NCI-H460 (cell line): ENCODE results near the gene PCNP. TPM values are rescaled to one million over a fixed set of nuclear protein-coding genes. Genes with fewer than 3 reads are reported as not detected.
"Not testable (repeated sequence)": the region's sequence is repeated elsewhere in the genome, so short reads cannot be mapped to it uniquely, and the experiment has no call there.

Experiments
- DNase-seq: peaks from one replicate; pipeline ENCODE4 v3.0.0-alpha.2; 2016; ENCODE audit warnings: low read depth; ENCODE audit errors: extremely low read depth
- polyA plus RNA-seq: library from polyadenylated mRNA; depleted of rRNA; stranded (reverse); fragments of >200 nt; gene quantifications from 2 replicates; pipeline ENCODE4 v1.2.3, GENCODE V29; 2014; cell fraction: nucleus; rRNA removed
- total RNA-seq: library from RNA; depleted of rRNA; stranded (reverse); fragments of >200 nt; shearing (Covaris generic); gene quantifications from 2 replicates; pipeline ENCODE4 v1.2.3, GENCODE V29; 2014; rRNA removed

Gene PCNP, protein sequence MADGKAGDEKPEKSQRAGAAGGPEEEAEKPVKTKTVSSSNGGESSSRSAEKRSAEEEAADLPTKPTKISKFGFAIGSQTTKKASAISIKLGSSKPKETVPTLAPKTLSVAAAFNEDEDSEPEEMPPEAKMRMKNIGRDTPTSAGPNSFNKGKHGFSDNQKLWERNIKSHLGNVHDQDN
- total RNA-seq: 88.8 and 97.0 TPM in 2 replicates
- 72.7 and 88.4 TPM in 2 replicates for polyA plus RNA-seq

DNA sequence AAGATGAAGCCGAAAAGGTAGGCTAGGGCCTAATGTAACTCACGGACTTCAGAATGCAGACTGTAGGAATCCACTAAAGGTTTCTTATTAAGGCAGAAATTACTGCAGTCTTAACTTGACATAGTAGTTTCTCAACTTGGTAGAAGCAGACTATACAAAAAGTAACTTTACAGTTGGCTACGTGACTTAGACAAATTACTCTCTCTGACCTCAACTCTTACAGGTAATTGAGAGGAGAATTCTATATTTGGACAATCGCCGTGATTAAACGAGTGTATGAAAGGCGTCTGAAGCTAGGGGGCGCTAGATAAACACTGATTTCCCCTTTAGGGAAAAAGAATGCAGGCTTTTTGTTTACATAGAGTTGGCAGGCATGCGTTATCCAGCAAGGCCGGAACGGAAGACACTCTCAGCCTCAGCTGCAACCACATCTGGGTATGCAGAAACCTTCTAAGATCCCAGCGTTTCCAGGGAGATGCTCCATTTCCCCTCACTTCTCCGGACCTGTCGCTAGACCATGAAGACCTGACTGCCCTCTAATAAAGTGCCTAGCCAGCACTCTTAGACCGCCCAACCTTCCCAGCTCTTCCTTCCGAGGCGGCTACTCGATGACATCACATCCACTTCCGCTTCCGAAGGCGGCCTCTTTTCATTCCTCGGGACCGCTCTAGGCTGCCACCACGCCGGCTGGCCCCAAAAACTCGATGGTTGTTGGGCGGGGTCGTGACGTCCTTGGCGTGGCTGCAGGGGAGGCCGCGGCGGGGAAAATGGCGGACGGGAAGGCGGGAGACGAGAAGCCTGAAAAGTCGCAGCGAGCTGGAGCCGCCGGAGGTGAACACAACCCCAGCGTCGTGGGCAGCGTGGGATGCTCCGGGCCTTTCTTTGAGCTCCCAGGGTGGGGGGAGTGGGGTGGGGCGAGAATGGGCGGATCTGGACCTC is at the start of gene PCNP:
PCNP (plus strand) TSS at position 732 of the 939 bp plus-strand sequence; CDS start at position 768, 36 bp downstream.
- peak; percentile 98 for DNase-seq

DNA sequence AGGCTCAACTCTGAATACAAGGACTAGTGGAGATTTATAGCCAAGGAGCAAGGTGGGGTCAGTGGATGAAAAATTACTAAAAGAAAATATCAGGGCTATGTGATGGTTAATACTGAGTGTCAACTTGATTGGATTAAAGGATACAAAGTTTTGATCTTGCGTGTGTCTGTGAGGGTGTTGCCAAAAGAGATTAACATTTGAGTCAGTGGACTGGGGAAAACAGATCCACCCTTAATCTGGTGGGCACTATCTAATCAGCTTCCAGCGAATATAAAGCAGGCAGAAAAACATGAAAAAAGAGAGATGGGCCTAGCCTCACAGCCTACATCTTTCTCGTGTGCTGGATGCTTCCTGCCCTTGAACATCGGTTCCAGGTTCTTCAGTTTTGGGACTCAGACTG is 46.5 kb upstream of the PCNP start:
- DNase-seq: no peak

DNA sequence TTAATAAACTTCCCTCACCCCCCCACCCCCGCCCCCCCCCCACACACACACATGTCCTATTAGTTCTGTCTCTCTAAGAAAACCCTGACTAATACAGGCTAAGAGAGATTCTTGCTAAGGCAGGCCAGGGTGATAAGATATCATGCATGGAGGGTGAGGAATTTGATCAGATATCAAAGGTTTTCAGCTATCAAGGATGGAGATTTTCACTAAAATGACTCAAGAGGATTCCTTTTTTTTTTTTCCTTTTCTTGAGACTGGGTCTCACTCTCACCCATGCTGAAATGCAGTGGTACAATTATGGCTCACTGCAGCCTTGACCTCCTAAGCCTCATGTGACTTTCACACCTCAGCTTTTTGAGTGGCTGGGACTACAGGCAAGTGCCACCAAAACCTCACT is 46.1 kb upstream of the PCNP start:
- no peak for DNase-seq

DNA sequence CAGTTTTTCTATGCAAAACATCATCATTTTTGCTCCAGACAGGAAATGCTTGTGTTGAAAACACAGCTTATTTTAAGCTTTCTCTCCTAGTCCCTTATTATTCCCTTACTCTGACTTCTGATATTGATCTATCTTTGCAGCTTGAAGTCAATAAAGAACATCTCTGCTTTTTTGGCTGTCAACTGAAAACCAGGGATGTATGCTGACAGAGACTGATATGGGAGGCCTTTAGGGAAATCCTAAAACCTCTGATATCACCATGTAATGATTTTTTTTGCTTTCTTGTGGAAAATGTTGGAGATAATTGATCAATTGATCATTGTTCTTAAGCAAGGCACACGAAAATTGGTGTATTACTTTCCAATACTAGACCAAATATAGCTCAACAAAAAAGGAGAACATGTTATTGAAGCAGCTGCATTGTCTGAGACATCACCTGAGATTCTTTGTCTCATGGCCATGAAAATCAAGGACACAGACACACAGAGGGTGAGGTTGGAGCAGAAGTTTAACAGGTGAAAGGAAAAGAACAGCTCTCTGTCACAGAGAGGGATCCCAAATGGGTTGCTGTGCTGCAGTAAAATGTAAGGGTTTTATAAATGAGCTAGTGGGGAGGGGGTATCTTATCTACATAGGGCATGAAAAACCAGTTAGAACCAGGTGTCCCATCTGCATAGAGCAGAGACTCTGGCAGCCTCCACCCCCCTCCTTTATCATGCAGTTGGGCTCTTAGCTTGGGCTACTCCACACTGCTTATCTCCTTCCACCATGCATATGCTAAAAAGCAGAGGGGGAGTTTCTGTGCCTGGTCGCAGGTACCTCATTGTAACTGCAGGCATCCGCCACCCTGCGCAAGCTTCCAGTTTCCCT is 43.9 kb upstream of the PCNP start:
- DNase-seq: no peak

DNA sequence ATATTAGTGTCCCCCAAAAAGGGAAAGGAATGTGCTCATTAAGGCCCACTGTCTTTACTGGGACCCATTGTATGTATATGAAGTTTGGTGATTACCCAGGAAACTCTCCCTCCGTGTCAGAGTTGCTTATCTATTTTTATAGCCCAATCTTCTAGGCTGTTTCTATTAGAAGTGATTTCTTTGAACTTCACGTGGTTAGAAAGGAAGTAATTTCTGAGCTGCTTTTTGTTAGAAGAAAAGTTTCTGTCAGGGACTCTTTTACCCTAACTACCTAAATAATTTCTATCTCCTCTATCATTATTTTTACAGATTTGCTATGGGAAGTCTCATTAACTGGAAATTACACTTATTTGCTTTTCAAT is 43.3 kb upstream of the PCNP start:
- no peak for DNase-seq

DNA sequence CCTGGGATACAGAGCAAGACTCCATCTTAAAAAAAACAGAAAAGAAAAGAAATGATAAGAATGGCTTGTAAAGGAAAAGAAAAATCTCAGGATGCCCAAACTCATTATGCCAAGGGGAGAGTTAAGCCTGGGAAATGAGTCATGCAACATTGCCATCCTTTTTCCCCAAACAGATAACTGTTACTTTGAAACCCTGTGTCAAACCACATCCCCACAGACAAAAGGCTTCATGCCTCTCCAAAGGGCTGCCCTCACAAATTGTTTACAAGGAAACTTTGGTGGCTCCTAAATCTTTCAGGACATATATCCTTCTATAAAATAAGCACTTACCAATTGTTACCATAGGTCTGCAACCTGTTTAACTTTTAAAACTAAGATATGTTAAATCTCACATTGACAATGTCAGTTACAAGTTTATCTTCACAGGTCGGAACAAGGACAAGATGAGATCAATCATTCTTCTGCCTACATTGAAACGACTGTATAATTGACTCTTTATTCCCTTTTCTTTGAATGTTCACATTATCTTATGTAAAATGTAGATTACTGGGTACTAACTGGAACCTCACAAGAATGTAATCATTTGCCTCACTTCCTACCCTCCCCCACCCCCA is 42.4 kb upstream of the PCNP start:
- no peak for DNase-seq

DNA sequence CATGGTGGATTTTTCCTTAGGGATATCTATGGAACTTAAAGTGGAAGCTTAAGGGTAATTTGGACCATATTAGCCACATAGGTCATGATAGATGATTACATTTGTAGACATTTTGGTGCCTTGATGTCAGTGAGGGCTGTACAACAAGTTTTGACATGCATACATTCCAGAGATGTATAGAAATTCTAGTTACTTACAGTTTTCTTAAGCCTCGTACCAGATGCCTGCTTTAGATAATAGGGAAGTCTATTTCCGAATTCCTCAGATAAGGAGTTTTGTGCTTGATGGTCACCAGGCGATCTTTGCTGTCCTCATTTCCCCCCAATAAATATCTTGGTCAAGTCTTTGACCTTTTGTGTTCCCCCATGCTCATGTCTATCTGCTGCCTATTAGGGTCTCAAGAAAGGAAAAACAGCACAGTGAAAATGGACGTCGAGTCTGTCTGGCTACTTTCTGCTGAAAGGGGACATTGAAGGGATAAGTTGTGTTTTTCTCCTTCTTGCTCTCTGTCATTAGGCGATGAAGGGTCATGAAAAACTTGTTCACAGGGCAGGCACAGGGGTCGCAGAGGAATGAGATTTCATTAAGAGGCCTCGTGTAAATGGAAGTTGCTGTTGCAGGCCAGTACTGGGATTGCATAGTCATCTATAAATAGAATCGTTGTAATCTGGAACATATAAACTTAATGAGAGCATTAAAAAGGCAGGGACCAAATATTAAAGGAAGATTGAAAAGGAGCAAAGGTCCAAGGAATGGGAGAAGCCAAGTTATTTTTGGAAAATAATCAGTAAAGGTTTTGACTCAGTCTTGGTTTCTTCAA is 41.0 kb upstream of the PCNP start:
- DNase-seq: no peak

DNA sequence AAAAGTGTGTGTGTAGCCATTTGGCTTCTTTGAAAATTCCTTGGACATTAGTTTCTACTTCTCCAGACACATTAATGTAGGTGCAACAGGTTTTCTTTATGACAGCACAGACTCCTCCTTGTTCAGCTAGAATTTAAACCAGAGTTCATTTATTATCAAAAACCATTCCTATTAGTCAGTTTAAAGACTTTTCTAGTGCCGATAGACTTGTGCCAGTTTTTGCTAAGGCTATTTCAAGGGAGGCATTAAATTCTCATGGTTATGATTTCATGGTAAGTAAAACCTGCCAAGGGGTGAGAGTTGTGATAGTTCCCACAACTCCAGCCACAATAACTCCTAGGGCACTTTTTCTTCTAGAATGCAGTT is 40.4 kb upstream of the PCNP start:
- DNase-seq: no peak

DNA sequence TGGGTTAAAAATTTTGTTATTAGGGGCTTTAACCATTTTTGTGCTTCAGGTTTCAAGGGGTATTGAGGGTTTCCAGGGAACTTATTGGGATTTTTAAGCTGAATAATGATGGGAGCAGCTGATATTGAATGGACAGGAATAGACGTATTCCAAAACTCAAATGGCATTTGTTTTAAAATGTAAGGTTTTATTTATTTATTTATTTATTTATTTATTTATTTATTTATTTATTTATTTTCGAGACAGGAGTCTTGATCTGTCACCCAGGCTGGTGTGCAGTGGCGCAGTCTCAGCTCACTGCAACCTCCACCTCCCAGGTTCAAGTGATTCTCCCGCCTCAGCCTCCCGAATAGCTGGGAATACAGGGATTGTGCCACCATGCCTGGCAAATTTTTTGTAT is 38.8 kb upstream of the PCNP start:
- DNase-seq: no peak

DNA sequence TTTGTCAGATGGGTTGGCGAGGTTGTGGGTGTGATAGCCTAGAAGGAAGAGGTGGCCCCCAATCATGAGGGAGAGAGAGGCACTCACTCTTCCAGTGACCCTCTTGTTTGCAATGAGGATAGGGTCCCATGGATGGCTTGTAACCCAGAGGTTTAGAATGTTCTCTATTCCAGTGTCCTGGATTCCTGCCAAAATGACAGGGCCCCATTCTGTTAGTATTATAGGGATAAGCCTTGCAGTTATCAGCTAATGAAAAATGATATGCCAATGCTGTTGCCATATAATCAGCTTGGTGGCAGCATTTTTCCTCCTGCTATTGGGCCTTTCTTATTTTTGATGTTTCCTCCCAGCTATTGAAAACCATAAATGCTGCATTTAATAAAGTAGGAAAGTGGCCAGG is 37.7 kb upstream of the PCNP start:
- no peak for DNase-seq

DNA sequence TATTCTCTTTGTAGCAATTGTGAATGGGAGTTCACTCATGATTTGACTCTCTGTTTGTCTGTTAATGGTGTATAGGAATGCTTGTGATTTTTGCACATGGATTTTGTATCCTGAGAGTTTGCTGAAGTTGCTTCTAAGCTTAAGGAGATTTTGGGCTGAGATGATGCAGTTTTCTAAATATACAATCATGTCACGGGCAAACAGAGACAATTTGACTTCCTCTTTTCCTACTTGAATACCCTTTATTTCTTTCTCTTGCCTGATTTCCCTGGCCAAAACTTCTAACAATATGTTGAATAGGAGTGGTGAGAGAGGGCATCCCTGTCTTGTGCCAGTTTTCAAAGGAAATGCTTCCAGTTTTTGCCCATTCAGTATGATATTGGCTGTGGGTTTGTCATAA is 37.0 kb upstream of the PCNP start:
- not testable (repeated sequence) for DNase-seq

DNA sequence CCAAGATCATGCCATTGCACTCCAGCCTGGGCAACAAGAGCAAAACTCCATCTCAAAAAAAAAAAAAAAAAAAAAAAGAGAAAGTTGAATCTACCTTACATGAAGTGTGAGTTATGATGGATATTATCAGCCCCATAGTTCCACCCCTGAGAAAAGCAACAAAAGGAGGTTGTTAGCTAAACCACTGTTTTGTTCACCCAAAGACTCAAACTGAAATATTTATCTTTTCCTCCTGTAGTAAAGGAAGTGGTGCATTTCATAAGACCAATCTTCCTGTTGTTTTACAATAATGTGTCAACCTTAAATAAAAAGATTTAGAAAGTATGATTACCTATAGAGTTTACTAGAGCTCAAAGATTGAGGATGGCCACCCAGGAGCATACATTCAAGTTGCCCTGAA is 31.0 kb upstream of the PCNP start:
- no peak for DNase-seq

DNA sequence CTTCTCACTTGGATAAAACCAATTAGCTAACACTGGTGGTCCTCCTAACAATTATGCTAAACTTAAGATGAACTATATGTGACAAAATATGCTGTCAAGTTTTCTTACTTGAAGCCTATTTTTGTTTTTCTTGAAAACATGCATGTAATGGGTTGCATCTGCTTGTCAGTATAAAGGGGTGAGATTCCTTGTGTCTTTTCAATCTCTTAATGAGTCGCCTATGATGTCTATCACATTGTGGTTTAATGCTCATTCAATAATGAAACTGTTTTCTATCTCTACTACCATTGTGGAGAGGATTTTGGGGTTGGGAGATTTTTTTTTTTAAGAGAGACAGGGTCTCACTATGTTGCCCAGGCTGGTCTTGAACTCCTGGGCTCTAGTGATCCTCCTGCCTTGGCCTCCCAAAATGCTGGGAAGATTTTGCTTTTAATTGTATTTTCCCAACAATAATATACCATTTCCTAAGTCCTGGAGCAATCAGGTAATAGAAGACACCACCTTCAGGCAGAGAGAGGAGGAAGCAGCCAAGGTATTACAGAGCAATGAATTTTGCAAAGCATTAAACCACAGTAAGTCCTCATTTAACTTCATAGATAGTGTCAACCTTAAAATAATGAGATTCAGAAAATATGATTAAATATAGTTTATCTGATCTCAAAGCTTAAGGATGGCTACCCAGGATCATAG is 29.7 kb upstream of the PCNP start:
- no peak for DNase-seq

DNA sequence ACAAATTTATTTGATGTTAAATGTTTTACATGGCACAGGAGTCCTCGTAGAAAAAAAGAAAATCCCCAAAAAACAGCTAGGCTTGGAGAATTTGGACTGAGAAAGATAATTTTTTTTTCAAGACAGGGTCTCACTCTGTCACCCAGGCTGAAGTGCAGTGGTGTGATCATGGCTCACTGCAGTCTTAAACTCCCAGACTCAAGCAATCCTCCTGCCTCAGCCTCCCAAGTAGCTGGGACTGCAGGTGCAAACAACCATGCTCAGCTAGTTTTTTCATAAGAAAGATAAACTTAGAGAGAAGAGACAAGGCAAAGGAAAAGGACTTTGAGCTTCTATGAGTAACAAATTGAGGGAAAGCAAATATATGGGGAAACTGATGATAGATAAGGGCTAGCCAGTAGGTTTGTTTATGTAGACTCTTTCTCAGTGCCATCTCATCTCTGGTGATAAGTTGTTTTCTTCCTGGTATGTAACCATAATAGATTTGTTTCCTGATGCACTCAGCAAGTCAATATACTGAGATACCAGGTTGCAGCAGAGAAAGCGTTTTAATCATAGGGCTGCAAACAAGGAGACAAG is 25.4 kb upstream of the PCNP start:
- no peak for DNase-seq

DNA sequence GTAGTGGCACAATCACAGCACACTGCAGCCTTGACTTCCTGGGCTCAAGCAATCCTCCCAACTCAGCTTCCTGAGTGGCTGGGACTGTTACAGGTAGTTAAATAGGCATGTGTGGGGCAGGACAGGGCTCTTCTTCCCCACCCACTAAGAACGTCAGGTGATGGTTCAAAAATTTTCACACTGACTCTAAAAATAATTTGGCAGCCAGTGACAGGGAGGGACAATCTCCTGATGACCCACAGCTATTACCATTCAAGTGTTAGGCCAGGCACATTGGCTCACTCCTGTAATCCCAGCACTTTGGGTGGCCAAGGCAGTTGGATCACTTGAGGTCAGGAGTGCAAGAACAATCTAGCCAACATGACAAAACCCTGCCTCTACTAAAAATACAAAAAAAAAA is 24.5 kb upstream of the PCNP start:
- DNase-seq: no peak

DNA sequence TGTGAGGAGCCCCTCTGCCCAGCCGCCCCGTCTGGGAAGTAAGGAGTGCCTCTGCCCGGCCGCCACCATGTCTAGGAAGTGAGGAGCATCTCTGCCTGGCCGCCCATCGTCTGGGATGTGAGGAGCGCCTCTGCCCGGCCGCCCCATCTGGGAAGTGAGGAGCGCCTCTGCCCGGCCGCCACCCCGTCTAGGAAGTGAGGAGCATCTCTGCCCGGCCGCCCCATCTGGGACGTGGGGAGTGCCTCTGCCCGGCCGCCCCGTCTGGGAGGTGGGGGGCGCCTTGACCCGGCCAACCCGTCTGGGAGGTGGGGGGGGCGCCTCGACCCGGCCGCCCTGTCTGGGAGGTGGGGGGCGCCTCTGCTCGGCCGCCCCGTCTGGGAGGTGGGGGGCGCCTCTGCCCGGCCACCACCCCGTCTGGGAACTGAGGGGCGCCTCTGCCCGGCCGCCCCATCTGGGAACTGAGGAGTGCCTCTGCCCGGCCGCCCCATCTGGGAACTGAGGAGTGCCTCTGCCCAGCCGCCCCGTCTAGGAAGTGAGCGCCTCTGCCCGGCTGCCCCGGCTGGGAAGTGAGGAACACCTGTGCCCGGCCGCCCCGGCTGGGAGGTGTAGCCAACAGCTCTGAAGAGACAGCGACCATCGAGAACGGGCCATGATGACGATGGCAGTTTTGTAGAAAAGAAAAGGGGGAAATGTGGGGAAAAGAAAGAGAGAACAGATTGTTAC is 22.5 kb upstream of the PCNP start:
- not testable (repeated sequence) for DNase-seq

DNA sequence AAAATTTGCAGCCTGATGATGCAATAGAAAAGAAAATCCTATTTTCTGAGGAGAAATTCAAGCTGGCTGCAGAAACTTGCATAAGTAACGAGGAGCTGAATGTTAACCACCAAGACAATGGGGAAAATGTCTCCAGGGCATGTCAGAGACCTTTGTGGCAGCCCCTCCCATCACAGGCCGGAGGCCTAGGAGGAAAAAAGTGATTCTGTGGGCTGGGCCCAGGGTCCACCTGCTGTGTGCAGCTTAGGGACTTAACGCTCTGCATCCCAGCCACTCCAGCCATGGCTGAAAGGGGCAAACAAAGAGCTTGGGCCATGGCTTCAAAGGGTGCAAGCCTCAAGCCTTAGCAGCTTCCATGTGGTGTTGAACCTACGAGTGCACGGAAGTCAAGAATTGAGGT is 20.6 kb upstream of the PCNP start:
- DNase-seq: not testable (repeated sequence)

DNA sequence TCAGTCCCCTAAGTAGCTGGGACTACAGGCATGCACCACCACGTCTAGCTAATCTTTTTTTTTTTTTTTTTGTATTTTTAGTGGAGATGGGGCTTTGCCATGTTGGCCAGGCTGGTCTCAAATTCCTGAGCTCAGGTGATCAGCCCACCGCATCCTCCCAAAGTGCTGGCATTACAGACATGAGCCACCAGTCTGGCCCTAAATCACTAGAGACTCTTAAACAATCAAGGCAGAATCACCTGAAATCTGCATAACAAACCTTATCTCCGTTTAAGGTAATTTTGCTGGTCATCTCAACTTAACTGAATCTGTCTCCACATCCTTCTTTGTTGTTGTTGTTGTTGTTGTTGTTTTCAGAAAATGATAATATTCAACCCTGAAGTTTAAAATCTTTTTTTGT is 17.9 kb upstream of the PCNP start:
- no peak for DNase-seq
